Nucleus accumbens (tissue), 56 donors: ENCODE measurements around the gene CHTF8.

Source experiments
- DNase-seq, 56 donors: peaks; one replicate each; lab custom pipeline; 2025; lab: John Stamatoyannopoulos, UW

The CHTF8 gene

DNA sequence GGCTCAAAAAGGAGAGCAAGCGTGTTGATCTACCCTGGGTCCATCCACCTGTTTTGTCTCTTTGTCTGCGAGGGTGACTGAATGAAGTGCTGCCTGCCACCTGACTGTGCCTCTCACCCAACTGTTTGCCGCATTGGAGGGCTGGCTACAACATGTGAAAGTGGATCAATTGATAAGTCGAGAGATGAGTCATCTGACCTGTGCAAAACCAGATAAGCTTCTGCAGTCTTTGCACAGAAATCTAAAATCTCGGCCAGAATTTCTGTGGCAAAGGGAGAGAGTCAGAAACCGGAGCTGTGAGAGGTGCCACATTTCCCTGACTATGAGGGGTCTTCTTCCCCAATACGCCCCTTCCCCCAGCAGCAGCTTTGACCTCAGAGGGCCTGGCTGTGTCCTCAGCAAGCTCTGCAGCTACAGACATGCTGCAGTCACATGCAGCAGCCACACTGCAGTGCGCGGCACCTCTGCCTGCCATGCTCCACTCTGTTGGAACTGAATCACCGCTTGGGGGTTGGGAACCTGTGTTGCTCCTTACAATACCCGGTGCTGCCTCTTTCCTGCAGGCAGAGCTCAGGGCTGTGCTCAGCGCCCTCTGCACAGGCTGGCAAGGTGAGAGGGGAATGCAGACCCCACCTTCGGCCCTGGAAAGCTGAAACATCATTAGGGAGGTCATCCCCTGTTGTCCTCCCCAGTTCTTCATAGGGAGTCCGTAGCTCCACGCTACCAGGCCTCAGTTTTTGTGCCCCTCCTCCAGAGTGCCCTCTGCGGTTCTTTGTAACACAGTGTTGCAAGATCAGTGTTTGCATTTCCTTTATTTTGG is 43.1 kb downstream of the CHTF8 start:
- peak in 35 of 56 donors; percentile 9 to 80 (median 39) for DNase-seq

DNA sequence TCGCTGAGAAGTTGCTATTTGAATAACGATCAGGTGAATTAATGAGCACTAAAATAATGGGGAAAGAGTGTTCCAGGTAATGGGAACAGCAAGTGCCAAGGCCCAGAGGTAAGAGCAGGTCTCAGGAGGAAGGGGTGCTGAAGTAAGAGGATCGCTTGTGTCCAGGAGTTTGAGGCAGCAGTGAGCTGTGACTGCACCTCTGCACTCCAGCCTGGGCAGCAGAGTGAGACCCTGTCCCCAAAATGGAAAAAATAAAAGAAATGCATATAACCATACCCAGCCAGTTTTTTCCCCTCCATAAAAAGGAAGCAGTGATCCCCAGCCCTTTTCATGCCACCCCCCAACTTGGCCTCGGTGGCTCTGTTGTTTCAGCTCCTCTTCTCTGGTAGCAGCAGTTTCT is 43.7 kb downstream of the CHTF8 start:
- no peak for DNase-seq

DNA sequence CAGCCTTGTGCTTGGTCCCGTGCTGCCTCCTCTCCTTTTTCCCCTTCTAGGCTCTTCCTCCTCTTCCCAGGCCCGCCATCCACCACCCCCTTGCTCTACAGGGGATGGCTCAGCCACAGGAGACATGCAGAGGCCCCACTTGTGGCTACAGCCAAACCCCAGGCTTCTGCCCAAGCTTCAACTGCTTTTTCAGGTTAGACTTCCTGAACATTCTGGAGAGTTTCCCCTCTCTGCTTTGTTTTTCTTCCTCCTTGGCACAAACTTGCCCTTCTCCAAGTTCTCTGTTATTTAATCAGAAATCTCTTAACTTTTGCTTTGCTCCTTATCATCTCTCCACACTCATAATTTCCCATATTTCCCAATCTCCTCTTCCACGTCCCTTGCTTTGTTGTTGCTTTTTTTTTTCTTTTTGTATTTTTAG is 45.2 kb downstream of the CHTF8 start:
- DNase-seq: no peak

DNA sequence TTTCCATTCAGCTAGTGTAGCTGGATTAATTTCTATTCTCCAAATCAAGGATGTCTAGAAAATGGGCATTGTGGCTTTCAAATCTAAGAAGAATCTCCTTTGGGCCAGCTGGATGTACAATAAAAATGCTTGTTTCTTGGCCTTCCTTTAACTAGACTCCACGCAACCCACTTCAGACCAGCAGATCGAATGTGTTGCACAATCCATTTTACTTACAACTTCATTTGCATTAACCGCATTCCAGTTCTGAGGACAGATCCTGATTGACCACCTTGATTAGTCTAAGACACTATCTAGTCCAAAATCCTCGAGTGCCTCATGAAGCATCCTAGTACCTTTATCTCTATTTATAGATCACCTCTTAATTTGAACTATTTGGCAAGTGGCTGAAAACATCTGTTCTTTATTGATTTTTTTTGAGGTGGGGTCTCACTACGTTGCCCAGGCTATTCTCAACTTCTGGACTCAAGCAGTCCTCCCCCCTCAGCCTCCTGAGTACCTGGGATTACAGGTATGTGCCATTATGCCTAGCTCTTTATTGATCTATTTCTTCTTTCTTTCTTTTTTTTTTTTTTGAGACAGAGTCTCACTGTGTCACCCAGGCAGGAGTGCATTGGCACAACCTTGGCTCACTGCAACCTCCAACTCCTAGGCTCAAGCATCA is 47.2 kb downstream of the CHTF8 start:
- no peak for DNase-seq

DNA sequence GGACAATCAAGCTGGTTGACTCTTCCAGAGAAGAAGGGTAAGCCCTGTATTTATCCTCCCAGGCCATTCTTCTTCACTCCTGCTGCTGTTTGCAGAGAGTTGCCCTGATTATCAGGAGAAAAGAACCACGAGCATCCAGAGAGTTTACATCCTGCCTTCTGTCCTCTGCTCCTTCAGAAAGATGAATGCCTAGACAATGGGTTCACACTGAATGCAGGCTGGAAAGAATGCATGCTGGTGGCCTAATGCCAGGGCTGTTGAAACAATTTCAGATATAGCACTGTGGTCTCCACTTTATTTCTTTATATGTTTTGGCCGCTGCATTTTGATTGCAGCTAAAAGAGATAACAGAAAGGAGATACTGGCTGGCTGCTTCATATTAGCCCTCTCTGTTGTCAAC is 48.1 kb downstream of the CHTF8 start:
- DNase-seq: no peak

DNA sequence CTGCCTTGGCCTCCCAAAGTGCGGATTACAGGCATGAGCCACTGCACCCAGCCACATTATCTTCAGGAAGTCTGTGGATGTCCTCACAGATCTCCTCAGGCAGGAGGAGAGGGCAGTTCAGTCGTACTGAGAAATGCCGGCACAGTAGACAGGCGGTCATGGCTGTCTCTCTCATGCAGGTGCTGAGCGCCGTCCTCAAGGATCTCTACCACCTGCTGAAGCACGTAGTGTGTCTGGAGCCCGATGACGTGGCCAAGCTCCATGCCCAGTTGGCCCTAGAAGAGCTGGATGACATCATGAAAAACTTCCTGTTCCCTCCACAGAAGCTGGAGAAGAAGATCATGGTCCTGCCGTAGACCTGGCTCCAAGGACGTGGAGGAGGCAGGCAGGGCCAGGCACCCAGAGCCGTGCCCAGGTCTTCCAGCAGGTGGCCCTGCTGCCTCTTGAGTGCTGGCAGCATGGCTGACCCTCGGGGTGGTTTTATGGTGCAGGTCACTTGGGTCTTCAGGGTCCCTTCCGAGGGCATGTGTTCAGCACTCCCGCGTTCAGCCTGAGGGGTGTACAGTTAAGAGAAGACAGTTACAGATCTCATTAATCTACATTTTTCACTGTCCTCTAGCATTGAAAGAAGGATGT is 49.0 kb downstream of the CHTF8 start:
- DNase-seq: no peak

DNA sequence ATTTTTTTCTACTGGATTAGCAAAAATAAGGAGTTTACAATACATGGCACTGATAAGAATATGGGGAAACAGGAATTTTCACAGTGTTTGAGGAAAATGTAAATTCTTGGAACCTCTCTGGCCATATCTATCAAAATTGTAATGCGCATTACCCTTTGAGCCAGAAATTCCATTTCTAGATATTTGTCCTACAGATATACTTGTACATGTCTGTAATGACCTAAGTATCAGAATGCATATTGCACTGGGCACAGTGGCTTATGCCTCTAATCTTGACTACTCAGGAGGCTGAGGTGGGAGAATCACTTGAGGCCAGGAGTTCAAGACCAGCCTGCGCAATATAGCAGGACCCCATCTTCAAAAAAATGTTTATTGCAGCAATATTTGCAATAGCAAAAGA is 52.7 kb downstream of the CHTF8 start:
- no peak for DNase-seq

DNA sequence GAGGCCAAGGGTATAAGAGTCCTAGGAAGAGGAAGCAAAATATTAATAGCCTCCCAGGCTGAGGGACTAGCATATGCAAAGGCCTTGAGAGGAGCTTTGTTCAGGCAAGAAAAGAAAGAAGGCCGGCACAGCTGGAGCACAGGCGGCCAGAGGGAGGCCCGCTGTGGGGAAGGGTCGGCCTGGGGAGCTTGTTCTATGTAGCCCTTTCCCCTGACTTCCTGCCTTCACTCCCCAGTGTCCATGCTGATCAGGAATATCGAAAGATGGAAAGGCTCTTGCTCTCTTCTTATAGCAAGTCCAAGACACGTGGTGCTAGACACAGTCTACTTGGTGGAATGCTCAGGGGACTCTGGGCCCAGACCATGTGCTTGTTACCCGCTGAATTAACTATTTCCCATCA is 54.3 kb downstream of the CHTF8 start:
- DNase-seq: no peak

DNA sequence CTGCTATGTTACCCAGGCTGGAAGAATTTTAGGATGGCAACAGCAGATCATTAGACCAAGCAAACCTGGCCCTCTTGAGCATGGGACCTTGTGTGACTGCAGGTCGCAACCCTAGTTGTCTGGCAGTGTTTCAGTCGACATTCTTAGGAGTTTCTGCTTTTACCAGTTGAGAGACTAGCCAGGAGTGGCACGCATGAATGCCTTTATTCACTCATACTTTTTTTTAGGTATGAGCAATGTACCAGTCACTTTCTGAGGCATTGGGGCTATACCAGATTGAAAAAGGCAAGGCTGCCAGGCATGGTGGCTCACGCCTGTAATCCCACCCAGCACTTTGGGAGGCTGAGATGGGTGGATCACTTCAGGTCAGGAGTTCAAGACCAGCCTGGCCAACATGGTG is 55.1 kb downstream of the CHTF8 start:
- DNase-seq: no peak

DNA sequence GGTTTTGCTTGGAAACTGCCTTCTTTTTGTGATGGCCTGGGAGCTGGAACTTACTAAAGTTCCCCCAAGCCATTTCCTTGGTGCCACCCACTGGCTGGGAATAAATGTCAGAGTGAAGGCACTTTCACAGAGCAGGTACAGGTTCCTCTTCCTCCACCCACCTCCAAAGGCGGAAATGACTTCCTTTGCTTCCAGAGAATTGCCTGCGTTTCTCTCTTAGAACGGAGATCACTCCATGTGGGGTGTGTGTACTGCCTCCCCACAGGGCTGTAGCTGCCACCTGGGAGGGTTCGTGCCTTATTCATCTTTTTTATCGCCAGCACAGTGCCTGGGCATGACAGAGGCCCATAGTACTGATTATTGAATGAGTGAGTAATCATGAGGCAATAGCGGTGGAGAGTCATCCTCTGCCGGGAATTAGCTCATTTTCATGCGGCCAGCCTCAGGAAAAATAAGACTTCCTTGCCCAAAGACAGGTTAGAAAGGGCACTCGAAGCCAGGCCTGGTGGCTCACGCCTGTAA is 59.1 kb downstream of the CHTF8 start:
- peak in 9 of 56 donors; percentile 2 to 11 (median 6) for DNase-seq

DNA sequence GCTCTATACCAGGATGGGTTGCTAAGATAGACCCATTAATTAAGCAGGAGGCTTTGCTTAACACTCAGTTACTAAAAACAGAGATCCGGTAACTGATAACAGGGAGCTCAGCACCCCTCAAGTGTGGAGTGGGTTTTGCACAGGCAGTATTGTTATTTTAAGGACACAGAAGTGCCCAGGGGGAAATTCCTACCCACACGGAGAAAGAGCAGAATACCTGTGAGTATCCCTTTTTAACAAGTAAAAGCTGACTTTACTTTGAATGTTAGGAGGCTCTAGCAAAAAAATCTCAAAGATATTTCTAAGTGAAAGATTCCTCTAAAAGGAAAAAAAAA is 59.8 kb downstream of the CHTF8 start:
- DNase-seq: no peak

DNA sequence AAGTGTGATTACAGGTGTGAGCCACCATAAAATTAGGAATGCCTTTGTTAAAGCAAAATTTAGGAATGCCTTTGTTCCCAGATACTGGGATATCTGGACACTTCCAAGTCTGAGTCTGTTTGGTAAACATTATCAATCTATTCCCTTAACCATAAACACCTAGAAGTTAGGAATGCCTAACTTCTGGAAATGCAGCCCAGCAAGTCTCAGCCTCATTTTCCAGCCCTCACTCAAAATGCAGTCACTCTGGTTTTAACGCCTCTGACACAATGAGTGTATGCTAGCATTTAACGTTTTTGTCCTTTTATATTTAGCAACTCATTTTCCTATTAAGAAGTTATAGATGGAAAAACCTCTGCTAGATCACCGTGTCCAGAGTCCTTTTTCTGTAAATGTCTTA is 61.4 kb downstream of the CHTF8 start:
- no peak for DNase-seq

DNA sequence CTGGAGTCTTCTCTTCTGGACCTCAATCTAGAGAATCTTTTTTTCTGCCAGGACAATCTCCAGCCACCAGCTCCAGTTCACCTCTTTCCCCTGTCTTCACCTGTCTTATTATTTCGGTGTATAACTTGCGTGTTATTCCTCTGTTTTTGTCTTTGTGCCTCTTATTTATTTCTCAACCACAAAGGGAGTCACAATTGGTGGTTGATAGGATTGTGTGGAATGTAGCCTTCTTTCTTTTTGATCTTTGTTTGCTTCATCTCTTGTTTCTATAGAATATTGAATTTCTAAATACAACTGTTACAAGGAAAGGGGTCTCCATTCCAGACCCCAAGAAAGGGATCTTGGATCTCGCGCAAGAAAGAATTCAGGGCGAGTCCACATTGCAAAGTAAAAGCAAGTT is 62.9 kb downstream of the CHTF8 start:
- DNase-seq: no peak
